MM.1S (cell line): ENCODE results near the gene PLEKHM1.
"Not testable (repeated sequence)": the region's sequence is repeated elsewhere in the genome, so short reads cannot be mapped to it uniquely, and the experiment has no call there.

Experiments used
- DNase-seq: peaks from one replicate; pipeline ENCODE4 v3.0.0-alpha.2; 2015
- H2AFZ ChIP-seq: fragments of 300-600 bp; sonication (generic); 2 replicates; pipeline ENCODE4 v1.6.0; 2016; ENCODE audit warnings: antibody characterized with exemption, low read length
- H3F3A ChIP-seq: fragments of 300-600 bp; sonication (generic); 2 replicates; pipeline ENCODE4 v1.6.1; 2016; ENCODE audit warnings: mild to moderate bottlenecking, antibody characterized with exemption, low read length, moderate library complexity, mixed read lengths; ENCODE audit not compliant: insufficient read depth
- H3K27ac ChIP-seq: fragments of 300-600 bp; sonication (generic); 2 replicates; pipeline ENCODE4 v1.5.1; 2016; ENCODE audit warnings: mild to moderate bottlenecking, low read length
- H3K27me3 ChIP-seq: fragments of 300-600 bp; sonication (generic); replicated peaks from 2 replicates; pipeline ENCODE4 v1.6.0; 2016; ENCODE audit warnings: low read length; ENCODE audit not compliant: insufficient read depth
- H3K36me3 ChIP-seq: fragments of 300-600 bp; sonication (generic); replicated peaks from 2 replicates; pipeline ENCODE4 v1.6.1; 2016; ENCODE audit warnings: mild to moderate bottlenecking, low read length, mixed read lengths; ENCODE audit not compliant: insufficient read depth
- H3K4me1 ChIP-seq: fragments of 300-600 bp; sonication (generic); 2 replicates; pipeline ENCODE4 v1.6.1; 2016; ENCODE audit warnings: low read length, mixed read lengths
- H3K4me2 ChIP-seq: fragments of 300-600 bp; sonication (generic); 2 replicates; pipeline ENCODE4 v1.6.0; 2016; ENCODE audit warnings: low read depth, low read length
- H3K4me3 ChIP-seq: fragments of 300-600 bp; sonication (generic); 2 replicates; pipeline ENCODE4 v1.5.1; 2016; ENCODE audit warnings: low read length, mixed read lengths
- H3K79me2 ChIP-seq: fragments of 300-600 bp; sonication (generic); 2 replicates; pipeline ENCODE4 v1.6.1; 2016; ENCODE audit warnings: mixed run types, low read length, mixed read lengths
- H3K9ac ChIP-seq: fragments of 300-600 bp; sonication (generic); 2 replicates; pipeline ENCODE4 v1.6.1; 2016; ENCODE audit warnings: low read length, mixed read lengths
- H3K9me2 ChIP-seq: fragments of 300-600 bp; sonication (generic); replicated peaks from 2 replicates; pipeline ENCODE4 v1.6.1; 2016; ENCODE audit warnings: mild to moderate bottlenecking, low read length, mixed read lengths; ENCODE audit not compliant: insufficient read depth
- H3K9me3 ChIP-seq: fragments of 300-600 bp; sonication (generic); replicated peaks from 2 replicates; pipeline ENCODE4 v1.6.1; 2016; ENCODE audit warnings: mild to moderate bottlenecking, low read length, mixed read lengths; ENCODE audit not compliant: insufficient read depth
- H4K20me1 ChIP-seq: fragments of 300-600 bp; sonication (generic); 2 replicates; pipeline ENCODE4 v1.6.1; 2016; ENCODE audit warnings: mild to moderate bottlenecking, low read length, moderate library complexity, mixed read lengths; ENCODE audit not compliant: insufficient read depth

Gene PLEKHM1

DNA sequence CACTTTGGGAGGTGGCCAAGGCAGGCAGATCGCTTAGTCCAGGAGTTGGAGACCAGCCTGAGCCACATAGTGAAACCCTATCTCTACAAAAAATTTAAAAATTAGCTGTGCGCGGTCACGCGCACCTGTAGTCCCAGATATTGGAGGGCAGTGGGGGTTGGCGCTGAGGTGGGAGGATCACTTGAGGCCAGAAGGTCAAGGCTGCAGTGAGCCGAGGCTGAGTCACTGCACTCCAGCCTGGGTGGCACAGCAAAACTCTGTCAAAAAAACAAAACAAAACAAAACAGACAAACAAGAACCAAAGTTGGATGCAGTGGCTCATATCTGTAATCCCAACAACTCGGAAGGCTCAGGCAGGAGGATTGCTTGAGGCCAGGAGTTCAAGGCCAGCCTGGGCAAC lies 6.9 kb upstream of the PLEKHM1 start:
- H3K9me3 ChIP-seq, H3K36me3 ChIP-seq, H3K4me3 ChIP-seq, H3K4me1 ChIP-seq, H2AFZ ChIP-seq, H3K9me2 ChIP-seq, H3K79me2 ChIP-seq, H3F3A ChIP-seq, H3K27ac ChIP-seq, DNase-seq, H3K27me3 ChIP-seq, H3K9ac ChIP-seq, H4K20me1 ChIP-seq, H3K4me2 ChIP-seq: not testable (repeated sequence)

DNA sequence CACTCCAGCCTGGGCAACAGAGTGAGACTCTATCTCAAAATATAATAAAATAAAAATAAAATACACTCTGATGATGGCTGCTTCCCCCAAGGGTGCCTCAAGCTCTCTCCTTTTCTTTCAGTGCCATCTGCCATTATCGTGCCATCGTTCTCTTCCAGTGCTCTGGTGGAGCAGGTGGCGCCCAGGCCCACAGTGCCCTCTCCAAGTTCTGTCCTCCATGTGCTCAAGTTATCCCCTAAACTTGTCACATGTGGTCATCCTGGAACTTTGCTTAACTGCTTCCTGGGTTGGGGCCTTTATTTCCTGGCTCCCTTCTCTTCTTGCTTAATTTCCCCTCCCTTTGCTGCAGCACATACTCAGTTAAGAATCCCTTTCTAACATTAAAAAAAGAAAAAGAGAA lies 6.0 kb upstream of the PLEKHM1 start:
- not testable (repeated sequence) for H3K4me3 ChIP-seq, H3K4me2 ChIP-seq, H3K9me2 ChIP-seq, H3K9ac ChIP-seq, H2AFZ ChIP-seq, H3F3A ChIP-seq, DNase-seq, H3K36me3 ChIP-seq, H3K27me3 ChIP-seq, H3K4me1 ChIP-seq, H3K9me3 ChIP-seq, H4K20me1 ChIP-seq, H3K79me2 ChIP-seq, H3K27ac ChIP-seq

DNA sequence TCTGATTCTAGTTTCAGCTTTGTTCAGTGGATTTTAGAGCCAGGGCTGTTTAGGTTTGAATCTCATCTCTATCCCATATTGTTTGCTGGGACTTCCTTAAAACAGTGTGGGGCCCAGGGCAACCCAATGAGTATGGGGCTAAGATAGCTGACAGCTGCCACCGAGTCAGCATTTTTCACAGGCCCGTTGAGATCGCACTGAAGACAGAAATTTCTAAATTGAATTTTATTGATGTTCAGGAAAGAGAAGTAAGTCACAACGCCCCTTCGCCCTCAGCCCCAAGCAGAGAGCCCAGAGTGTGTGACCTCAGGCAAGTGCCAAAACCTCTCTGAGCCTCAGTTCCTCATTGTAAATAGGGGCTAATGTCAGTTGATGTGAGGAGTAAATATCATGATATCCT lies 4.0 kb upstream of the PLEKHM1 start:
- not testable (repeated sequence) for DNase-seq, H3K36me3 ChIP-seq, H3K9me3 ChIP-seq, H3K27me3 ChIP-seq, H3K9ac ChIP-seq, H3K27ac ChIP-seq, H3K79me2 ChIP-seq, H2AFZ ChIP-seq, H3K9me2 ChIP-seq, H3K4me3 ChIP-seq, H3K4me2 ChIP-seq, H4K20me1 ChIP-seq, H3K4me1 ChIP-seq, H3F3A ChIP-seq

DNA sequence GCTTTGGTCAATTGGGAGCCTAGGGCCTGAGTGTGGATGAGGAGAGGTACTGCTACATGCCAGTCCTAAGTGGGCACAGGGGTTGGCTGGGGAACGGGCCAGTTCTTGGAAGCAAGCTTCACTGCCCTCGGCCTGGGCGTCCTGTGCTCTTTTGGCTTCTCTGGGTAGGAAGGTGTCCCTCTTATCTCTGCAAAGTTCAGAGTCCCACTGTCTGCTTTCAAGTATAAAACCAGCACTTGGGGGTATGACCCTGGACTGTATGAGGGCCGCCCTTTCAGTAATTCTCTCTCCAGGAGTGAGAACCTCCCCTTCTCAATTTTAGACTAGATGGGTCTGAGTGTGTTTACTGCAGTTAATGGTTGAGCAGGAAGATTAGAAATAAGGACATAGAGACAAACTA lies 1.6 kb upstream of the PLEKHM1 start:
- not testable (repeated sequence) for H3K27me3 ChIP-seq, H3K4me1 ChIP-seq, H3K9me3 ChIP-seq, H3K4me2 ChIP-seq, H4K20me1 ChIP-seq, H2AFZ ChIP-seq, DNase-seq, H3K9me2 ChIP-seq, H3K9ac ChIP-seq, H3K36me3 ChIP-seq, H3K27ac ChIP-seq, H3K4me3 ChIP-seq, H3F3A ChIP-seq
- peaks cover 15% of the 10 kb centered on the region for H3K79me2 ChIP-seq

DNA sequence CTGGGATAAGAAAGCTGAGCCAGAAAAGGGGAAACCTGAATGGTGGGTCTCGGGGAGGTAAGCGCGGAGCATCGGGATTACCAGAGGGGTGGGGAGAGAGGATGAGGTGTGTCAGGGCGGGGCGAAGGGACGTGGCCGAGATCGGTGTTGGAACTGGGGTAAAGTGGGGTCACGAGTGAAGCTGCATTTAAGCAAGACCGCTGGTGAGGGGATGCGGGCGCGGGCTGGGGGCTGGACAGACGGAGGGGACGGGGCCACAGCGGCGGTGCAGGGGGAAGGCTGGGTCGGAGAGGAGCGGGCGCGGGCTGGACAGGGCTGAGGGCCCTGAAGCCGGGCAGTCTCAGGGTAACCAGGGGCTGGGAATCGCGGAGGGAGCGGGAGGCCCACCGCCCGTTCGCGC lies 323 bp downstream of the PLEKHM1 start:
- H3K9me2 ChIP-seq, H3K4me1 ChIP-seq, H2AFZ ChIP-seq, DNase-seq, H4K20me1 ChIP-seq, H3K27me3 ChIP-seq, H3K9me3 ChIP-seq, H3F3A ChIP-seq, H3K36me3 ChIP-seq: not testable (repeated sequence)
- Histone ChIP-seq H3K9ac (peak overlapping the region; percentile 73), H3K4me3 (peak overlapping the region; percentile 74), H3K27ac (peak overlapping the region; percentile 13; the same call in 1 of the 2 replicates), H3K79me2 (peaks cover 15% of the 10 kb centered on the region), H3K4me2 (peak overlapping the region; percentile 65)

DNA sequence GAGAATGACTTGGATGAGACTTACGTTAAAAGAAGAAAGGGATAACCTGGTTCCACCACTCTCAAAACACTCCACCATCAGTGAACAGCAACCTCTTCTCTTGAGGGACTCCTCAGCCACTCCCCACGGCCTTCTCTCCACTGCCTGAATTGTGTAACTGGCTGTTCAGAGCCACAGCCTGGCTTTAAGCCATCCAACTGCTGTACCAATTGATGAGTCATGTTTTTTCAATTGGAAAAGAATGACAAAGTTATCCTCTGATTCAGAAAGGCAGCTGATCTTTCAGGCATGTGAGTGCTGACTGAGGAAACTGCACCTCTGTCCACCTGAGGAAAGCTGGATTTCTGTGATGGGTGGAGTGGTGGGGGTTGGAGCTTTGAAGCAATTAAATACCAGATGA lies 2.8 kb downstream of the PLEKHM1 start:
- not testable (repeated sequence) for H3K4me2 ChIP-seq, H3K4me1 ChIP-seq, H3K4me3 ChIP-seq, H3K9ac ChIP-seq, H3F3A ChIP-seq, H3K9me3 ChIP-seq, H2AFZ ChIP-seq, H3K36me3 ChIP-seq, DNase-seq, H3K27me3 ChIP-seq, H3K27ac ChIP-seq, H4K20me1 ChIP-seq, H3K9me2 ChIP-seq
- H3K79me2 ChIP-seq: peaks cover 15% of the 10 kb centered on the region

DNA sequence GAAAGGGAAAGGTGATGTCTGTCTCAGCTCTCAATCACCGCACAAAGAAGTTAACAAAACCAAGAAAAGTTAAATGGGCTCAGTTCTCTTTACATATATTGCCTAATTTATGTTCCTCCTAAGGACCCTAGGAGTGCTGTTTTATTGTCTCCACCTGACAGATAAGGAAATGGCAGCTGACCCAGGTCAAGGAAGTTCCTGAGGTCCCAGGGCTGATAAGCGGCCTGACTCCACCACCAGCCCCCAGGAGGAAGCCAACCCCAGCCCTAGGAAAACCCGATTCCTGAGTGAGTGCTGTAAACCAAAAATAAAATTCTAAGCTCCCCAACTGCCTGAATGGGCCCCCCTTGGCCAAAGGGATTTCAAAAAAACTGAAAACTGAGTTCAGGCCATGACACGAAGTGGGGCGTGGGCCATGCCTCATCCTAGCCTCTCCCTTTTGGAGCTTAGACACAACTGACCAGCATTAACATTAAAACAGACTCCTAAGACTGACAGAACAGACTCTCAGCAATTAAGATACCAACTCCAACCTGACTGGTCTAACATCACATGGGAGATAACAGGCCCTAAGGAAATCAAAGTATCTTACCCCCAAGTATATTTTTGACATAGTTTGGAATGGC lies 6.8 kb downstream of the PLEKHM1 start:
- H3K27me3 ChIP-seq, H3K4me3 ChIP-seq, H3F3A ChIP-seq, H3K79me2 ChIP-seq, DNase-seq, H4K20me1 ChIP-seq, H3K9ac ChIP-seq, H3K4me2 ChIP-seq, H3K36me3 ChIP-seq, H3K27ac ChIP-seq, H2AFZ ChIP-seq, H3K9me2 ChIP-seq, H3K4me1 ChIP-seq, H3K9me3 ChIP-seq: not testable (repeated sequence)

DNA sequence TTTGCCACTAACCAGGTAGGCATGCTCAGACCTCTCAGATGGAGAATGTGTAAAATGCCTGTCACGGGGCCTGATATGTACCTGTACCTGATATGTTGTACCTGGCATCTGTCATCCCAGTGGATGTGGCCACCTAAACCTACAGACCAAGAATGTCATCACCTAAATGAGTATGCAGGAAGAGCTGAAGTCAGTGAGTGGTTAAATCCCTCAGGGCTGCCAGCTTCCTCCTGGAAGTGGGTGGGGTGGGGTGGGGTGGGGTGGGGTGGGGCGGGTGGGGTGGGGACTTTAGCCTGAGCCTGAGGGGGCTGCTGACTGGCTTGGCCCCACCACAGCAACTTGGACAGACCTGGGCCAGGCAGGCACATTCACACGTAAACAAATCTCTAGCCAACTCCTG lies 7.3 kb downstream of the PLEKHM1 start:
- not testable (repeated sequence) for H3K9me3 ChIP-seq, H3K9ac ChIP-seq, H3F3A ChIP-seq, H3K27ac ChIP-seq, H3K4me3 ChIP-seq, H3K9me2 ChIP-seq, H3K36me3 ChIP-seq, H4K20me1 ChIP-seq, H3K4me2 ChIP-seq, H2AFZ ChIP-seq, H3K79me2 ChIP-seq, H3K27me3 ChIP-seq, H3K4me1 ChIP-seq, DNase-seq
